B cell (primary cell): ENCODE results near the gene KLK1. TPM values are rescaled to one million over a fixed set of nuclear protein-coding genes. Genes with fewer than 3 reads are reported as not detected.

Source experiments
- ATAC-seq: fragments of 200-7000 bp; cut with Tn5 transposase; one replicate; pipeline ENCODE4 v1.10.0; 2021; ENCODE audit warnings: low read depth, mild to moderate bottlenecking, moderate number of reproducible peaks, moderate library complexity
- CTCF ChIA-PET: fragments of 350-600 bp; sonication (Branson Sonifier 250); formaldehyde crosslinking; loops from one replicate; lab custom pipeline; 2021; ENCODE audit warnings: antibody characterized with exemption, inconsistent platforms; lab: Charles Lee
- POLR2A ChIA-PET: fragments of 350-600 bp; sonication (Branson Sonifier 250); formaldehyde crosslinking; loops from one replicate; lab custom pipeline; 2021; ENCODE audit warnings: antibody characterized with exemption; lab: Charles Lee
- DNase-seq: peaks from one replicate; pipeline ENCODE4 v3.0.0; 2013
- H2AFZ ChIP-seq: 2 replicates; pipeline ENCODE4 v1.6.1; 2012; ENCODE audit warnings: mild to moderate bottlenecking, low read depth, low read length; ENCODE audit not compliant: insufficient read depth, poor library complexity, severe bottlenecking
- H3K27ac ChIP-seq, 2 donors: 1 replicate in 1 of 2; 2 replicates in 1 of 2; pipeline ENCODE4 v1.5.1; 2012 to 2013; ENCODE audit warnings: low read length in 2 of 2, mild to moderate bottlenecking in 2 of 2, moderate library complexity in 1 of 2
- H3K27me3 ChIP-seq, 4 experiments: fragments of 200-600 bp in 1 of 4; sonication (generic) in 1 of 4; replicated peaks in 1 of 4; 1 replicate in 2 of 4; 2 replicates in 2 of 4; pipeline versions ENCODE4 v1.6.1 to v1.7.0; 2013 to 2016; ENCODE audit warnings: low read length in 3 of 4, mild to moderate bottlenecking in 2 of 4, mixed read lengths in 1 of 4, moderate library complexity in 1 of 4; ENCODE audit not compliant: insufficient read depth in 4 of 4, control insufficient read depth in 3 of 4; ENCODE audit errors: control extremely low read depth in 1 of 4
- H3K36me3 ChIP-seq, 2 experiments: replicated peaks in 1 of 2; 1 replicate in 1 of 2; 2 replicates in 1 of 2; pipeline versions ENCODE4 v1.6.1 to v1.7.1; 2013; ENCODE audit warnings: low read length in 1 of 2; ENCODE audit not compliant: insufficient read depth in 2 of 2, control insufficient read depth in 1 of 2; ENCODE audit errors: control extremely low read depth in 1 of 2, extremely low read depth in 1 of 2
- H3K4me1 ChIP-seq, 2 donors: fragments of 200-600 bp in 1 of 2; sonication (generic) in 1 of 2; 1 replicate in 1 of 2; 2 replicates in 1 of 2; pipeline versions ENCODE4 v1.5.1 to v1.6.1; 2013 to 2017; ENCODE audit warnings: low read length in 2 of 2; ENCODE audit not compliant: control insufficient read depth in 2 of 2, insufficient read depth in 2 of 2
- H3K4me2 ChIP-seq: replicated peaks from 2 replicates; pipeline ENCODE3; 2012; ENCODE audit warnings: mild to moderate bottlenecking, low read depth, low read length; ENCODE audit not compliant: poor library complexity, severe bottlenecking
- H3K4me3 ChIP-seq, 5 experiments: fragments of 200-600 bp in 1 of 5; sonication (generic) in 1 of 5; 1 replicate in 3 of 5; 2 replicates in 2 of 5; pipeline versions ENCODE4 v1.5.1 to v1.7.0; 2011 to 2016; ENCODE audit warnings: low read length in 4 of 5, mild to moderate bottlenecking in 4 of 5, low read depth in 2 of 5, control low read depth in 1 of 5, moderate library complexity in 1 of 5; ENCODE audit not compliant: insufficient read depth in 1 of 5; ENCODE audit errors: control extremely low read depth in 1 of 5, extremely low read depth in 1 of 5
- H3K79me2 ChIP-seq: fragments of 200-600 bp; sonication (generic); one replicate; pipeline ENCODE4 v1.6.0; 2016; ENCODE audit warnings: low read length; ENCODE audit not compliant: control insufficient read depth, insufficient read depth
- H3K9ac ChIP-seq: fragments of 200-600 bp; sonication (generic); 2 replicates; pipeline ENCODE4 v1.6.1; 2017; ENCODE audit warnings: mild to moderate bottlenecking, low read length, moderate library complexity
- H3K9me3 ChIP-seq, 3 donors: one replicate each; pipeline versions ENCODE4 v1.6.1 to v1.7.1; 2013; ENCODE audit warnings: low read length in 2 of 3; ENCODE audit not compliant: control insufficient read depth in 2 of 3, insufficient read depth in 1 of 3; ENCODE audit errors: control extremely low read depth in 1 of 3
- H4K20me1 ChIP-seq: 2 replicates; pipeline ENCODE4 v1.6.0; 2012; ENCODE audit warnings: mild to moderate bottlenecking, low read length; ENCODE audit not compliant: insufficient read depth, control insufficient read depth, poor library complexity, severe bottlenecking
- H3K27ac Mint-ChIP-seq: one replicate; pipeline ENCODE4 v1.8.0; 2021; ENCODE audit warnings: mixed read lengths
- H3K27me3 Mint-ChIP-seq: one replicate; pipeline ENCODE4 v1.8.0; 2021; ENCODE audit warnings: mixed read lengths
- H3K4me1 Mint-ChIP-seq: one replicate; pipeline ENCODE4 v1.8.0; 2021; ENCODE audit warnings: mixed read lengths
- H3K4me3 Mint-ChIP-seq: one replicate; pipeline ENCODE4 v1.8.0; 2021; ENCODE audit warnings: mixed read lengths
- H3K9me3 Mint-ChIP-seq: one replicate; pipeline ENCODE4 v1.8.0; 2022; ENCODE audit warnings: mixed read lengths; ENCODE audit not compliant: insufficient read depth
- EZH2 ChIP-seq: IDR thresholded peaks from 2 replicates; pipeline ENCODE4 v1.6.1; 2012; ENCODE audit warnings: borderline replicate concordance, low read depth, mild to moderate bottlenecking, moderate library complexity, low read length; ENCODE audit not compliant: insufficient read depth, poor library complexity, severe bottlenecking
- WGBS: methylation state at CpG from one replicate; pipeline ENCODE4 v1.1.5; 2013; ENCODE audit warnings: missing lambda C conversion rate; ENCODE audit not compliant: insufficient coverage; 5-methylcytosine and 5-hydroxymethylcytosine counted together
- intact Hi-C: fragments of 100-400 bp; cut with micrococcal nuclease; formaldehyde crosslinking; loops from one replicate; pipeline ENCODE4 v1.10.0; 2022
- polyA plus RNA-seq: library from polyadenylated mRNA; depleted of rRNA; stranded (reverse); fragments of >200 nt; gene quantifications from 2 replicates; pipeline ENCODE4 v1.2.3, GENCODE V29; 2012
- total RNA-seq, 2 donors: library from RNA; stranded (reverse); fragments of 120-200 nt in 1 of 2; gene quantifications; 1 replicate in 1 of 2; 2 replicates in 1 of 2; pipeline versions ENCODE4 v1.2.3 to v1.2.4, GENCODE V29; 2013 to 2022
- TF ChIP-seq, protein P1 (sequence below): fragments of 200-600 bp; IDR thresholded peaks from one replicate; pipeline ENCODE4 v1.8.0; 2022; ENCODE audit warnings: antibody characterized with exemption, mild to moderate bottlenecking

Gene KLK1
- total and polyA plus RNA-seq, 2 donors (not counting 1 experiment from before 2014, with no cell fraction given), result 9.5 to 15.2 TPM

DNA sequence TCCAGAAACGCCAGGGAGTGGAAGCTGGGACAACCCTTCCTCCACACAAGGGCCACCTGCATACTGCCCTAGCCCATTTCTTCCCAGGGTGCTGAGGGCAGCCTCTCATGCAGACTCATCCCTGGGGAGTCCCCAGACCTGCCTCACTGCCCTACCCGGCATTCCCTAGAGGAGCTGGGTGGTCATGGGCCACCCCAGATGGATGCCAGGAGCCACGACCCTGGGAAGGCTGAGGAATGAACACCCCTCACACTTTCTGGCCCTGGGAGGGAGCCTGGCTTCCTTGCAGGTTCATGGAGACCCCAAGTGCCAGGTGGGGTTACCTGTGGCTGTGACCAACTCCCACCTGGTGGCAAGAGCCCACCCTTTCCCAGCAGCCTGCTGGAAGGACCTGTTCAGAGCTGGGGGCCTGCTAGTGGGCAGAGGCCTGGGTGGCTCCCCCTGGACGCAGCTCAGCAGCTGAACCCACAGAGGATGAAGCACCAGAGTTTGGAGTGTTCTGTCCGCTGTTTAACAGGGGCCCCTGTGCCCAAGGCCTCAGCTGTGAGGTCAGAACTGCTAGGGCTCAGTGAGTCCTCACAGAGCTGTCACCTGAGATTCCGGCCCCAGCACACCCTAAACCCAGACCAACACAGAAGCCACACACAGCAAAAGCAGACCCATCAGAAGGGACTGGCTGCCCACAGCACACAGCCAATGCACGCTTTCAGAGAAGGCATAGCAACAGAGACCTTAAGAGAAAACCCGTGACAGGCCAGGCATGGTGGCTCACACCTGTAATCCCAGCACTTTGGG lies 26.8 kb downstream of the KLK1 start:
- Mint-ChIP-seq H3K4me3 (no peak overlapping the region), H3K27me3 (no peaks in the 10 kb centered on the region), H3K9me3 (no peaks in the 10 kb centered on the region), H3K27ac (no peak overlapping the region), H3K4me1 (peaks cover 16% of the 10 kb centered on the region)
- Histone ChIP-seq H3K27me3 (no peaks in the 10 kb centered on the region), H3K9me3 (no peaks in the 10 kb centered on the region), H3K4me2 (no peak overlapping the region), H2AFZ (no peak overlapping the region), H3K4me3 (no peak overlapping the region), H3K27ac (no peak overlapping the region), H3K4me1 (peaks cover 4 to 6% of the 10 kb centered on the region in 2 donors), H3K79me2 (peaks cover 24% of the 10 kb centered on the region), H3K36me3 (peaks cover 0 to 41% of the 10 kb centered on the region in 2 experiments), H4K20me1 (peaks cover 7% of the 10 kb centered on the region), H3K9ac (no peak overlapping the region)
- CTCF ChIA-PET, result interaction anchor here (1.0 to 5.1 kb wide), 2 partner anchors 13 to 126 kb away, joined by 3 to 29 read pairs; no protein-coding TSS in a partner anchor
- intact Hi-C loops, result no loop called here
- POLR2A ChIA-PET, result no interaction called here
- TF ChIP-seq EZH2, result no peak
- TF ChIP-seq, protein P1, sequence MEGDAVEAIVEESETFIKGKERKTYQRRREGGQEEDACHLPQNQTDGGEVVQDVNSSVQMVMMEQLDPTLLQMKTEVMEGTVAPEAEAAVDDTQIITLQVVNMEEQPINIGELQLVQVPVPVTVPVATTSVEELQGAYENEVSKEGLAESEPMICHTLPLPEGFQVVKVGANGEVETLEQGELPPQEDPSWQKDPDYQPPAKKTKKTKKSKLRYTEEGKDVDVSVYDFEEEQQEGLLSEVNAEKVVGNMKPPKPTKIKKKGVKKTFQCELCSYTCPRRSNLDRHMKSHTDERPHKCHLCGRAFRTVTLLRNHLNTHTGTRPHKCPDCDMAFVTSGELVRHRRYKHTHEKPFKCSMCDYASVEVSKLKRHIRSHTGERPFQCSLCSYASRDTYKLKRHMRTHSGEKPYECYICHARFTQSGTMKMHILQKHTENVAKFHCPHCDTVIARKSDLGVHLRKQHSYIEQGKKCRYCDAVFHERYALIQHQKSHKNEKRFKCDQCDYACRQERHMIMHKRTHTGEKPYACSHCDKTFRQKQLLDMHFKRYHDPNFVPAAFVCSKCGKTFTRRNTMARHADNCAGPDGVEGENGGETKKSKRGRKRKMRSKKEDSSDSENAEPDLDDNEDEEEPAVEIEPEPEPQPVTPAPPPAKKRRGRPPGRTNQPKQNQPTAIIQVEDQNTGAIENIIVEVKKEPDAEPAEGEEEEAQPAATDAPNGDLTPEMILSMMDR, result no peak
- no peak for ATAC-seq
- WGBS, result 88% methylated on average over 8 of the region's 8 CpGs
- no peak for DNase-seq

GRCh38 chr19:50796128-50796633 lies 27.4 kb downstream of the KLK1 start:
- H3K4me3 Mint-ChIP-seq, result no peak overlapping the region
- Histone ChIP-seq H3K4me1 (peaks cover 4 to 6% of the 10 kb centered on the region in 2 donors), H4K20me1 (peaks cover 7% of the 10 kb centered on the region), H3K27ac (no peak overlapping the region), H3K4me3 (no peak overlapping the region), H3K4me2 (no peak overlapping the region), H2AFZ (no peak overlapping the region), H3K79me2 (peaks cover 23% of the 10 kb centered on the region), H3K9ac (no peak overlapping the region), H3K9me3 (no peaks in the 10 kb centered on the region), H3K36me3 (peaks cover 0 to 39% of the 10 kb centered on the region in 2 experiments), H3K27me3 (no peaks in the 10 kb centered on the region)
- peaks cover 2% of the 10 kb centered on the region for H3K27me3 Mint-ChIP-seq
- H3K4me1 Mint-ChIP-seq, result peaks cover 15% of the 10 kb centered on the region
- no peak for ATAC-seq
- POLR2A ChIA-PET, result no interaction called here
- H3K9me3 Mint-ChIP-seq, result no peaks in the 10 kb centered on the region
- no peak overlapping the region for H3K27ac Mint-ChIP-seq
- intact Hi-C loops, result no loop called here
- CTCF ChIA-PET, result interaction anchor here (1.0 to 5.1 kb wide), 3 partner anchors 12 to 126 kb away, joined by 3 to 29 read pairs (median 4); no protein-coding TSS in a partner anchor
- TF ChIP-seq, protein P1, result no peak
- no peak for TF ChIP-seq EZH2
- 90% methylated on average over 5 of the region's 9 CpGs for WGBS
- DNase-seq, result no peak
